ENCODE measurements around the gene SOHLH1.

The SOHLH1 gene

GRCh38 chr9:135667463-135668001 is 31.7 kb downstream of the SOHLH1 start:
- H3K4me3 ChIP-seq (ENCODE audit: control insufficient read depth, low read depth, low read length) = no peak overlapping the region
- TF ChIP-seq CTCF (conservative IDR thresholded peaks at IDR 0.05; ENCODE audit: control insufficient read depth, insufficient read depth, low read depth, low read length) = no peak
- DNase-seq (ENCODE audit: low read depth) = no peak

- no peak for TF ChIP-seq CTCF (conservative IDR thresholded peaks at IDR 0.05; ENCODE audit: control insufficient read depth, insufficient read depth, low read depth, low read length)
- DNase-seq (ENCODE audit: low read depth) = no peak
Measured at GRCh38 chr9:135666534-135667462, 32.5 kb downstream of the SOHLH1 start.

GRCh38 chr9:135665795-135666189 is 33.5 kb downstream of the SOHLH1 start:
- no peak for TF ChIP-seq CTCF (conservative IDR thresholded peaks at IDR 0.05; ENCODE audit: control insufficient read depth, insufficient read depth, low read depth, low read length)
- no peak overlapping the region for H3K4me3 ChIP-seq (ENCODE audit: control insufficient read depth, low read depth, low read length)
- DNase-seq (ENCODE audit: low read depth) = no peak

More at GRCh38 chr9:135666534-135667462, 32.5 kb downstream of the SOHLH1 start:
- no peak overlapping the region for H3K4me3 ChIP-seq (ENCODE audit: control insufficient read depth, low read depth, low read length)

- H3K4me3 ChIP-seq (ENCODE audit: control insufficient read depth, low read depth, low read length) = no peak overlapping the region
- no peak for TF ChIP-seq CTCF (conservative IDR thresholded peaks at IDR 0.05; ENCODE audit: control insufficient read depth, insufficient read depth, low read depth, low read length)
- DNase-seq (ENCODE audit: low read depth) = no peak
Measured at GRCh38 chr9:135664801-135665794, 34.2 kb downstream of the SOHLH1 start.

- no peak for DNase-seq (ENCODE audit: low read depth)
- no peak overlapping the region for H3K4me3 ChIP-seq (ENCODE audit: control insufficient read depth, low read depth, low read length)
- TF ChIP-seq CTCF (conservative IDR thresholded peaks at IDR 0.05; ENCODE audit: control insufficient read depth, insufficient read depth, low read depth, low read length) = no peak
Measured at GRCh38 chr9:135664266-135664665, 35.0 kb downstream of the SOHLH1 start.

- TF ChIP-seq CTCF (conservative IDR thresholded peaks at IDR 0.05; ENCODE audit: control insufficient read depth, insufficient read depth, low read depth, low read length) = no peak
- no peak overlapping the region for H3K4me3 ChIP-seq (ENCODE audit: control insufficient read depth, low read depth, low read length)
- no peak for DNase-seq (ENCODE audit: low read depth)
Measured at GRCh38 chr9:135663857-135664256, 35.4 kb downstream of the SOHLH1 start.

All from fibroblast of mammary gland (primary cell).